HepG2 (cell line): Measurements from ENCODE around the gene ANKRD11. TPM values are rescaled to one million over a fixed set of nuclear protein-coding genes. Genes with fewer than 3 reads are reported as not detected.

Source experiments
- EHMT2 ChIP-seq: fragments of 200-600 bp; sonication (generic); IDR thresholded peaks from 2 replicates; pipeline ENCODE4 v1.7.0; 2017; ENCODE audit warnings: antibody characterized with exemption, low read depth, low read length, borderline replicate concordance
- FOXK2 ChIP-seq: fragments of 450-650 bp; IDR thresholded peaks from 2 replicates; pipeline ENCODE4 v1.6.1; 2016
- FOXP4 ChIP-seq: sonication (generic); formaldehyde crosslinking; IDR thresholded peaks from 2 replicates; pipeline ENCODE4 v1.4.0; 2020; ENCODE audit warnings: missing genetic modification reagents
- HMGA1 ChIP-seq: sonication (generic); formaldehyde crosslinking; conservative IDR thresholded peaks from 2 replicates; pipeline ENCODE4 v1.4.0; 2020; ENCODE audit warnings: missing genetic modification reagents
- HNF1A ChIP-seq, 2 experiments: sonication (generic) in 1 of 2; formaldehyde crosslinking in 1 of 2; IDR thresholded peaks; 2 replicates each; pipeline versions ENCODE4 v1.4.0 to v1.6.1; 2016 to 2020; ENCODE audit warnings: borderline replicate concordance in 1 of 2, low read depth in 1 of 2, mild to moderate bottlenecking in 1 of 2, missing genetic modification reagents in 1 of 2
- HOXD1 ChIP-seq: sonication (generic); formaldehyde crosslinking; IDR thresholded peaks from 2 replicates; pipeline ENCODE4 v1.5.0; 2020; ENCODE audit warnings: missing genetic modification reagents
- PBX2 ChIP-seq: IDR thresholded peaks from 2 replicates; pipeline ENCODE4 v1.6.1; 2016; ENCODE audit warnings: control low read depth
- SMC3 ChIP-seq: IDR thresholded peaks from 2 replicates; pipeline ENCODE4 v1.6.1; 2011; ENCODE audit warnings: low read length, improper control_type of control experiment
- ZBTB10 ChIP-seq: sonication (generic); formaldehyde crosslinking; IDR thresholded peaks from 2 replicates; pipeline ENCODE4 v1.4.0; 2020; ENCODE audit warnings: missing genetic modification reagents, borderline replicate concordance
- ZBTB26 ChIP-seq: IDR thresholded peaks from 2 replicates; pipeline ENCODE4 v1.6.1; 2016; ENCODE audit warnings: missing compliant biosample characterization, missing genetic modification reagents, borderline replicate concordance
- ZEB1 ChIP-seq: IDR thresholded peaks from 2 replicates; pipeline ENCODE4 v1.6.1; 2012; ENCODE audit warnings: mild to moderate bottlenecking, low read depth, inconsistent platforms; ENCODE audit not compliant: insufficient replicate concordance
- ZNF136 ChIP-seq: sonication (generic); formaldehyde crosslinking; IDR thresholded peaks from 2 replicates; pipeline ENCODE4 v1.8.1; 2022; ENCODE audit warnings: low read depth, mild to moderate bottlenecking, moderate library complexity, missing genetic modification reagents
- ZNF30 ChIP-seq: sonication (generic); formaldehyde crosslinking; IDR thresholded peaks from 2 replicates; pipeline ENCODE4 v1.5.0; 2020; ENCODE audit warnings: mild to moderate bottlenecking, missing genetic modification reagents
- ZNF556 ChIP-seq: sonication (generic); formaldehyde crosslinking; IDR thresholded peaks from 2 replicates; pipeline ENCODE4 v1.4.0; 2020; ENCODE audit warnings: mild to moderate bottlenecking, missing genetic modification reagents, borderline replicate concordance
- ZNF557 ChIP-seq: sonication (generic); formaldehyde crosslinking; IDR thresholded peaks from 2 replicates; pipeline ENCODE4 v1.4.0; 2020; ENCODE audit warnings: missing genetic modification reagents
- ZNF747 ChIP-seq: sonication (generic); formaldehyde crosslinking; IDR thresholded peaks from 2 replicates; pipeline ENCODE4 v1.8.1; 2023; ENCODE audit warnings: missing genetic modification reagents, mild to moderate bottlenecking, borderline replicate concordance
- ZSCAN29 ChIP-seq: sonication (generic); formaldehyde crosslinking; conservative IDR thresholded peaks from 2 replicates; pipeline ENCODE4 v1.4.0; 2020; ENCODE audit warnings: mild to moderate bottlenecking, missing genetic modification reagents
- ZSCAN30 ChIP-seq: sonication (generic); formaldehyde crosslinking; IDR thresholded peaks from 2 replicates; pipeline ENCODE4 v1.5.0; 2020; ENCODE audit warnings: mild to moderate bottlenecking, missing genetic modification reagents
- polyA plus RNA-seq, 8 experiments: library from polyadenylated mRNA; depleted of rRNA in 3 of 8; stranded (reverse) in 7 of 8; unstranded in 1 of 8; fragments of >200 nt; fragmentation: Illumina TruSeq in 4 of 8; extraction: Trizol in 4 of 8; gene quantifications; 2 replicates each; pipeline versions ENCODE4 v1.2.1 to v1.2.3, GENCODE V29; 2011 to 2016; ENCODE audit warnings: low read depth in 4 of 8, missing spikeins in 1 of 8, mixed read lengths in 1 of 8; ENCODE audit not compliant: insufficient read depth in 1 of 8
- total RNA-seq, 5 experiments: library from RNA; depleted of rRNA; stranded (reverse); fragments of >200 nt; fragmentation: Illumina TruSeq; extraction: Trizol; gene quantifications; 2 replicates each; pipeline ENCODE4 v1.2.3, GENCODE V29; 2016; ENCODE audit warnings: low read depth in 1 of 5

Gene ANKRD11
- total and polyA plus RNA-seq, 2 of the 13 experiments (the other 11 are each of a cell fraction or from before 2014, with no cell fraction given) = 21.4 to 38.4 TPM

- 0 out of 2 replicates have a peak, but pooled peaks have one; percentile 18 for TF ChIP-seq HNF1A (IDR thresholded peaks at IDR 0.05; ENCODE audit: low read depth)
- TF ChIP-seq HNF1A (CRISPR knock-in tag; IDR thresholded peaks at IDR 0.05; ENCODE audit: borderline replicate concordance) = no peak
- TF ChIP-seq ZNF136 (CRISPR knock-in tag) = no peak
- TF ChIP-seq ZEB1 = peak; percentile 53
- TF ChIP-seq PBX2 (CRISPR knock-in tag) = no peak
- no peak for TF ChIP-seq HMGA1
- TF ChIP-seq EHMT2 = no peak
- no peak for TF ChIP-seq ZSCAN30 (CRISPR knock-in tag)
- peak; percentile 27; the same call in 1 of the 2 replicates for TF ChIP-seq HOXD1
- TF ChIP-seq ZNF747 (CRISPR knock-in tag) = no peak
- TF ChIP-seq FOXP4 (CRISPR knock-in tag) = peak; percentile 44
- no peak for TF ChIP-seq ZNF556 (CRISPR knock-in tag)
- no peak for TF ChIP-seq ZBTB26 (CRISPR knock-in tag)
- peak; percentile 85 for TF ChIP-seq FOXK2
- no peak for TF ChIP-seq ZBTB10 (CRISPR knock-in tag)
- TF ChIP-seq ZNF30 (CRISPR knock-in tag) = peak; percentile 57; the same call in 1 of the 2 replicates
- TF ChIP-seq SMC3 = no peak
- peak; percentile 87; the same call in 1 of the 2 replicates for TF ChIP-seq ZNF557 (CRISPR knock-in tag)
- 0 out of 2 replicates have a peak, but pooled peaks have one; percentile 56 for TF ChIP-seq ZSCAN29 (CRISPR knock-in tag)
Observed at GRCh38 chr16:89246383-89246902, 243.9 kb downstream of the ANKRD11 start (continued).
